ENCODE measurements around the gene AGPAT3. TPM values are rescaled to one million over a fixed set of nuclear protein-coding genes. Genes with fewer than 3 reads are reported as not detected.

The AGPAT3 gene
- total RNA-seq, 1 experiment from 2014 or later, result 9.2 TPM

DNA sequence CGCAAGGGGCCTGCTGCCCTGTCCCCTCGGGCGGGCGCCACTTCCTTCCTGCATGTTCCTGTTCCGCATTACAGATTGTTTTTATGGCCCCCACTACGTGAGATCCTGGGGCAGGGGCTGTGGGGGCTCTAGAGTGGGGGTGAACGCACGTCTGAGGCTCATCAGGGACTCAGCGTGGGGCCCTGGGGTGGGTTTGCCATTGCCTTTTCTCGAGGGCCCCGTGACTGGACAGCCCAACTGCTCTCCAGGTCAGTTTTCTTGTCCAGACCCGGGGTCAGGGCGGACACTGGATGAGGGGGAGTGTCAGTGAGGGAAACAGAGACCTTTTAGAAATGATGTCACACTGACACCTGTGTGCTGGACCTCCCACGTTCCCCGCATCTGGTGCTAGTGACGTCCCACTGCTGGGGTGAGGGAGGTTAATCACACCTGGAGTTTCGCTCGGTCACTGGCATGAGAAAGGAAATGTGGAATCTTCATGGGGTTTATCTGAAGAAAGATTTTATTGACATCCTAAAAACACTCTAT, 65.9 kb downstream of the AGPAT3 start:
- DNase-seq, result no peak
- H3K27me3 ChIP-seq (ENCODE audit: control insufficient read depth, insufficient read depth, low read length), result no peaks in the 10 kb centered on the region

GRCh38 chr21:43931489-43931888, 66.5 kb downstream of the AGPAT3 start:
- Histone ChIP-seq H3K4me3 (ENCODE audit: insufficient read depth, low read depth, low read length) (no peak overlapping the region), H3K36me3 (replicated peaks; ENCODE audit: control insufficient read depth, insufficient read depth, low read length) (no peaks in the 10 kb centered on the region), H3K27me3 (ENCODE audit: control insufficient read depth, insufficient read depth, low read length) (no peaks in the 10 kb centered on the region)
- DNase-seq, result no peak

More for the DNA sequence above, 65.9 kb downstream of the AGPAT3 start:
- H3K4me3 ChIP-seq (ENCODE audit: insufficient read depth, low read depth, low read length), result no peak overlapping the region
- no peaks in the 10 kb centered on the region for H3K36me3 ChIP-seq (replicated peaks; ENCODE audit: control insufficient read depth, insufficient read depth, low read length)

GRCh38 chr21:43932005-43932404, 67.0 kb downstream of the AGPAT3 start:
- H3K4me3 ChIP-seq (ENCODE audit: insufficient read depth, low read depth, low read length), result no peak overlapping the region
- no peaks in the 10 kb centered on the region for H3K36me3 ChIP-seq (replicated peaks; ENCODE audit: control insufficient read depth, insufficient read depth, low read length)
- DNase-seq, result no peak
- H3K27me3 ChIP-seq (ENCODE audit: control insufficient read depth, insufficient read depth, low read length), result no peaks in the 10 kb centered on the region

- no peak for DNase-seq
- H3K27me3 ChIP-seq (ENCODE audit: control insufficient read depth, insufficient read depth, low read length), result no peaks in the 10 kb centered on the region
Measured at GRCh38 chr21:43933199-43933598, 68.2 kb downstream of the AGPAT3 start.

DNA sequence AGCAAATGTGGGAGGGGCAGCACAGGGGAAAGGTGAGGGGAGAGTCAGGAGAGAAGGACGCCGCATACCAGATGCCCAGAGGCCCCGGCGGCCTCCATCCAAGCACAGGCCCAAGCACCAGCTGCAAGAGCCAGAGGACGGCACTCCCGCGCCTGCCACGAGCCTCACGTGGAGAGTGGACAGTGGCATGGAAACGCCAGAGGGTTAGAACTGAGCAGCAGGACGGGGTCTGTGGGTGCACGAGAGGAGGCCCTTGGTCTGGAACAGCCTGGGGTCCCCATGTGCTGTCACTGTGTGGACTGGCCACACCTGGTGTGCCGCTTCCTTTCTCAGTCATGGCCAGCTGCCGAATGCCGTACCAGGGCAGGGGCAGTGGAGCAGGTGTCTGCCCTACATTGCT, 68.7 kb downstream of the AGPAT3 start:
- Histone ChIP-seq H3K4me3 (ENCODE audit: insufficient read depth, low read depth, low read length) (no peak overlapping the region), H3K27me3 (ENCODE audit: control insufficient read depth, insufficient read depth, low read length) (no peaks in the 10 kb centered on the region), H3K36me3 (replicated peaks; ENCODE audit: control insufficient read depth, insufficient read depth, low read length) (no peaks in the 10 kb centered on the region)
- DNase-seq, result peak; percentile 55

More at GRCh38 chr21:43933199-43933598, 68.2 kb downstream of the AGPAT3 start:
- no peak overlapping the region for H3K4me3 ChIP-seq (ENCODE audit: insufficient read depth, low read depth, low read length)
- H3K36me3 ChIP-seq (replicated peaks; ENCODE audit: control insufficient read depth, insufficient read depth, low read length), result no peaks in the 10 kb centered on the region

GRCh38 chr21:43934116-43934515, 69.1 kb downstream of the AGPAT3 start:
- H3K27me3 ChIP-seq (ENCODE audit: control insufficient read depth, insufficient read depth, low read length), result no peaks in the 10 kb centered on the region
- H3K36me3 ChIP-seq (replicated peaks; ENCODE audit: control insufficient read depth, insufficient read depth, low read length), result no peaks in the 10 kb centered on the region
- no peak for DNase-seq
- no peak overlapping the region for H3K4me3 ChIP-seq (ENCODE audit: insufficient read depth, low read depth, low read length)

DNA sequence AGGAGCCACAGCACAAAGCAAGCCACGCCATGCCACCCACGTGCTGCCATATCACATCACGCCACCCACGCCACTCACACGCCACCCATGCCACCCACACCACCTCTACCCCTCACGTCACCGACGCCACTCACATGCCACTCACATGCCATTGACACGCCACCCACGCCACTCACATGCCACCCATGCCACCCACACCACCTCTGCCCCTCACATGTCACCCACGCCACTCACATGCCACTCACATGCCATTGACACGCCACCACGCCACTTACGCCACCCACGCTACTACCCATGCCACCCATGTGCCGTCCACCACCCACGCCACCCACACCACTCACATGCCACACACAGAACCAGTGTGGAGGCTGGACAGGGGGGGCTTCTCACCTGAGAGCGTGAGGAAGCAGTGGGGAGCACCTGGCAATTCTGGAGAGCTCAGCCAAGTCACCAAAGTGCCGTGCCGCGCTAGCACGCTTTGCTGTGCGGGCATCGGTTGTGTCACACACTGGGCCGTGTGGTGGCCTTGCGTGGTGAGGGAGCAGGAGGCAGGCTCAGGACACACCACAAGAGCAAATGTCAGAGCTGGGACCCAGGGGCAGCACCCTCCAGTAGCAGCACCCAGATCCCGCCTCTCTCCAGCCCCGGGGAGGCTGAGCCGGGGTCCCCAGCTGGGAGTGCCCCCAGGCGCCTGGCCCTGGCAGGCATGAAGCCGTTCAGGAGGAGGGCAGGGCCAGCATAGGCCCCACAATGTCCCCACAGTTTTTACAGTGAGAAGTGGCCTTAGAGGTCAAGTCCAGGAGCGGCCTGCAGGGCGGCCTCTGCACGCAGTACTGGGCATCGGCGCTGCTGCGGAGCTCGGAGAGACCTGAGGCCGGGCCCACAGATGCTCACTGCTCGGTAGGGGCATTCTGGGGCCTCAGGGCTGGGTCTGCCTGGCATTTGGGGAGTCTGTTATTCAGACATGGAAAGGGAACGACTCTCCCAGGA, 70.0 kb downstream of the AGPAT3 start:
- DNase-seq, result peak; percentile 76
- Histone ChIP-seq H3K36me3 (replicated peaks; ENCODE audit: control insufficient read depth, insufficient read depth, low read length) (no peaks in the 10 kb centered on the region), H3K27me3 (ENCODE audit: control insufficient read depth, insufficient read depth, low read length) (no peaks in the 10 kb centered on the region), H3K4me3 (ENCODE audit: insufficient read depth, low read depth, low read length) (no peak overlapping the region)

GRCh38 chr21:43935711-43936110, 70.7 kb downstream of the AGPAT3 start:
- no peaks in the 10 kb centered on the region for H3K36me3 ChIP-seq (replicated peaks; ENCODE audit: control insufficient read depth, insufficient read depth, low read length)
- H3K27me3 ChIP-seq (ENCODE audit: control insufficient read depth, insufficient read depth, low read length), result no peaks in the 10 kb centered on the region
- peak; percentile 39 for DNase-seq
- H3K4me3 ChIP-seq (ENCODE audit: insufficient read depth, low read depth, low read length), result no peak overlapping the region

DNA sequence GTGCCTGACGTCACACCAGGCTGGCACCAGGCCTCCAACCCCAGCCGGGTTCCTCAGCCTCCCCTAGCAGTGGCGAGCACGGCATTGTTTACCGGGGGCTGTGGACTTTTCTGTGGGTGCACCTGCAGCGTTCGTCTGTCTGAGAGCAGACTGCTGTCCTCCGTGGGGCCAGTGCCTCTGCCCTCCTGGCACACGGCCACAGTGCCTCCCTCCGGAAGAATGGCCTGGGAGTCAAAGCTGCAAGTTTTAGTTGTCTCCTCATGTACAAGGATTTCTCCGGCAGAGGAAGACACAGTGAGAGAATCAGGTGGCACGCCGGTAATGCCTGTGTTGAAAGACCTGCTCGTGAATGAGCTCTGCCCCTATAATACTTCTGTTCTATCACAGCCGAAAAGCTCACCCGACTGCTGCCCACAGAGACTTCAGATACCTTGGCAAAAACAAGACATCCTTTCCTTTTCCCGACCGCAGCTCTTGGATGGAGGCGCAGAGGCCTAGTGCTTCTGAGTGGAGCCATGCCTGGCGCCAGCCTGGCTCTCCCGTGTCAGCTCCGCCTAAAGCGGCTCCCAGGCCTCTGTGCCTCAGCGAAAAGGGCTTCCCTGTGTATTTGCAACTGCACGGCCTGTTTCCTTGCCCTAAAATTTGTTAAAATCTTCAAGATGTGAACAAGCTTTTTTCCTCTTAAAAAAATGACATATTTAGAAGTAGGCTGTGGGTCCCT, 71.4 kb downstream of the AGPAT3 start:
- peak; percentile 45 for DNase-seq
- H3K36me3 ChIP-seq (replicated peaks; ENCODE audit: control insufficient read depth, insufficient read depth, low read length), result no peaks in the 10 kb centered on the region
- no peak overlapping the region for H3K4me3 ChIP-seq (ENCODE audit: insufficient read depth, low read depth, low read length)
- H3K27me3 ChIP-seq (ENCODE audit: control insufficient read depth, insufficient read depth, low read length), result no peaks in the 10 kb centered on the region

- no peaks in the 10 kb centered on the region for H3K36me3 ChIP-seq (replicated peaks; ENCODE audit: control insufficient read depth, insufficient read depth, low read length)
- no peak overlapping the region for H3K4me3 ChIP-seq (ENCODE audit: insufficient read depth, low read depth, low read length)
- no peaks in the 10 kb centered on the region for H3K27me3 ChIP-seq (ENCODE audit: control insufficient read depth, insufficient read depth, low read length)
- DNase-seq, result no peak
Measured at GRCh38 chr21:43937051-43937832, 72.2 kb downstream of the AGPAT3 start.

- DNase-seq, result no peak
Measured at GRCh38 chr21:43937891-43938309, 72.9 kb downstream of the AGPAT3 start.

DNA sequence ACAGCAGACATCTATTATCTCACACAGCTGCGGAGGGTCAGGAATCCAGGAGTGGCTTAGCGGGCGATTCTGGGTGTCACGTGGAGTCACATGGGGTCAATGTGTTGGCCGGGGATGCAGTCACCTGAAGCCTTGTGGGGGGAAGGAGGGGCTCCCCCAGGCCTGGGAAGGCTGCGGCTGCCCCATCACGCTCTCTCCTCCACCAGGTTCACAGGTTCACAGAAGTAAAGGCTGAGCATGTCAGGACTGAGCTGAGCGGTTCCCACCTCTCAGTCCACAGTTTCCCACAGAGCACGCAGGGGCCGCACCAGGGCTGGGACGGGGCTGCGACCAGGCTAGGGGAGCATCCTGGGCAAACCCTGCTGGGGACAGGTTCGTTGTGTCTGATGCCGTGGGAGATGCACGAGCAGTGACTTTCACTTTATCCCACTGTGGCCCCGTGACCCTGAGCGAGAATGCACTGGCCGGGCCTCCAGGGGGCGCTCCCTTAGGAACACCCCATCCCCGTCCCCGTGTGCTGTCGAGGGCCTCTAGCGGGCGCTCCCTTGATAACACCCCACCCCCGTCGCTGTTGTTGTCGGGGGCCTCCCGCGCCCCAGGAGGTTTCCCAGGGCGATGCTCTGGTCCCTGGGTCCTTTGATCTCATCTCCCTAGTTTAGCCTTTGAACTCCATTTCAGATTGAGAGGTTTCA, 73.9 kb downstream of the AGPAT3 start:
- Histone ChIP-seq H3K36me3 (replicated peaks; ENCODE audit: control insufficient read depth, insufficient read depth, low read length) (no peaks in the 10 kb centered on the region), H3K27me3 (ENCODE audit: control insufficient read depth, insufficient read depth, low read length) (no peaks in the 10 kb centered on the region), H3K4me3 (ENCODE audit: insufficient read depth, low read depth, low read length) (no peak overlapping the region)
- DNase-seq, result peak; percentile 99

More at GRCh38 chr21:43937891-43938309, 72.9 kb downstream of the AGPAT3 start:
- no peak overlapping the region for H3K4me3 ChIP-seq (ENCODE audit: insufficient read depth, low read depth, low read length)
- H3K36me3 ChIP-seq (replicated peaks; ENCODE audit: control insufficient read depth, insufficient read depth, low read length), result no peaks in the 10 kb centered on the region
- H3K27me3 ChIP-seq (ENCODE audit: control insufficient read depth, insufficient read depth, low read length), result no peaks in the 10 kb centered on the region

GRCh38 chr21:43939443-43940328, 74.7 kb downstream of the AGPAT3 start:
- H3K36me3 ChIP-seq (replicated peaks; ENCODE audit: control insufficient read depth, insufficient read depth, low read length), result no peaks in the 10 kb centered on the region
- no peak overlapping the region for H3K4me3 ChIP-seq (ENCODE audit: insufficient read depth, low read depth, low read length)

More at GRCh38 chr21:43939443-43940328, 74.7 kb downstream of the AGPAT3 start:
- no peaks in the 10 kb centered on the region for H3K27me3 ChIP-seq (ENCODE audit: control insufficient read depth, insufficient read depth, low read length)
- DNase-seq, result no peak

Measured in H7 (cell line).